ENCODE data around the gene DCPS. TPM values are rescaled to one million over a fixed set of nuclear protein-coding genes. Genes with fewer than 3 reads are reported as not detected.

DCPS gene
- total RNA-seq, 1 experiment from 2014 or later, result 26.2 TPM

GRCh38 chr11:126352163-126352562 lies 48.3 kb downstream of the DCPS start (continued):
- TF ChIP-seq PRDM15 (CRISPR knock-in tag; IDR thresholded peaks at IDR 0.05) (no peak), USF1 (CRISPR knock-in tag; IDR thresholded peaks at IDR 0.05) (no peak), TCF7 (CRISPR knock-in tag; IDR thresholded peaks at IDR 0.05; ENCODE audit: low read depth) (no peak), JUN (CRISPR knock-in tag; IDR thresholded peaks at IDR 0.05) (no peak), ZNF416 (CRISPR knock-in tag; IDR thresholded peaks at IDR 0.05) (no peak), ARID4B (CRISPR knock-in tag; IDR thresholded peaks at IDR 0.05; ENCODE audit: borderline replicate concordance) (no peak)

GRCh38 chr11:126352934-126353801 lies 49.3 kb downstream of the DCPS start:
- Mint-ChIP-seq H3K27me3 (ENCODE audit: low read depth) (no peaks in the 10 kb centered on the region), H3K9me3 (no peaks in the 10 kb centered on the region), H3K4me1 (peaks cover 48% of the 10 kb centered on the region), H3K36me3 (peaks cover 8% of the 10 kb centered on the region), H3K27ac (peak overlapping the region; percentile 47), H3K4me3 (peak overlapping the region; percentile 60)
- DNase-seq (ENCODE audit: low spot score), result no peak
- ATAC-seq, result no peak
- ChIA-PET POLR2A (interaction anchor here (0.6 to 1.3 kb wide), 3 partner anchors 16 to 32 kb away, joined by 3 to 4 read pairs (median 3); no protein-coding TSS in a partner anchor), CTCF (interaction anchor here (0.6 to 2.9 kb wide), 5 partner anchors 13 to 150 kb away, joined by 3 to 16 read pairs (median 4); no protein-coding TSS in a partner anchor)
- TF ChIP-seq ZNF425 (CRISPR knock-in tag; conservative IDR thresholded peaks at IDR 0.05) (no peak), MAX (CRISPR knock-in tag; IDR thresholded peaks at IDR 0.05) (0 out of 2 replicates have a peak, but pooled peaks have one; percentile 21), NFE2L1 (CRISPR knock-in tag; IDR thresholded peaks at IDR 0.05) (peak; percentile 58; the same call in 1 of the 2 replicates), EMX1 (CRISPR knock-in tag; IDR thresholded peaks at IDR 0.05) (no peak), ZNF512 (CRISPR knock-in tag; IDR thresholded peaks at IDR 0.05; ENCODE audit: borderline replicate concordance) (peak; percentile 98), JUN (CRISPR knock-in tag; IDR thresholded peaks at IDR 0.05) (peak; percentile 21; the same call in 1 of the 2 replicates)
